ENCODE data around the gene LHX8. TPM values are rescaled to one million over a fixed set of nuclear protein-coding genes. Genes with fewer than 3 reads are reported as not detected.
"Not testable (repeated sequence)": the region's sequence is repeated elsewhere in the genome, so short reads cannot be mapped to it uniquely, and the experiment has no call there.

LHX8 gene
- total and polyA plus RNA-seq, 9 donors = 0.05 to 0.25 (median 0.09) TPM; not detected in 4

DNA sequence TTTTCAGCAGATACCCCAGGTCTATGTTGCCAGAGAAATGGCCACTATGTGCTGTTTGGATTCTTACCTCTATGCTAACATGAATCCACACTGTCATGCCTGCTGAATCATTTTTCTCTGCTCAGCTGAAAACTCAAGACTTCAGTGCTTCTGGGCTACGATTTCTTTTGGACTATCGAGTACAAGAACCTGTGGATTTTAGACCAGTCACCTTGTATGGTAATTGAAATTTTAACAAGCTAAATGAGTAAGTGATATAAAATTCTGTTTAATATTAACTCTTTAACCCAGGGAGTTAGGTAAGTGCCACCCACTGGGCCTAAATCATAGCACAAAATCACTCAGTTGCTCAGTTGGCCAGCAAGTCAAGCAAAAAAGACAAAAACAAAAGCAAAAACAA, 35.8 kb downstream of the LHX8 start:
- WGBS (ENCODE audit: insufficient coverage) = no CpG with 5 or more reads among the region's 2 CpGs
- H3K27ac ChIP-seq (ENCODE audit: low read length) = no peak overlapping the region
- H3K27me3 ChIP-seq (ENCODE audit: control insufficient read depth, insufficient read depth, low read length) = no peaks in the 10 kb centered on the region
- no peaks in the 10 kb centered on the region for H3K36me3 ChIP-seq (ENCODE audit: control insufficient read depth, insufficient read depth, low read length)
- no peak for DNase-seq
- no peak overlapping the region for H3K4me3 ChIP-seq (ENCODE audit: low read length)
- no peaks in the 10 kb centered on the region for H3K9me3 ChIP-seq (replicated peaks; ENCODE audit: control insufficient read depth, low read depth, low read length)
- H3K4me1 ChIP-seq (ENCODE audit: control insufficient read depth, insufficient read depth, low read length) = no peaks in the 10 kb centered on the region

DNA sequence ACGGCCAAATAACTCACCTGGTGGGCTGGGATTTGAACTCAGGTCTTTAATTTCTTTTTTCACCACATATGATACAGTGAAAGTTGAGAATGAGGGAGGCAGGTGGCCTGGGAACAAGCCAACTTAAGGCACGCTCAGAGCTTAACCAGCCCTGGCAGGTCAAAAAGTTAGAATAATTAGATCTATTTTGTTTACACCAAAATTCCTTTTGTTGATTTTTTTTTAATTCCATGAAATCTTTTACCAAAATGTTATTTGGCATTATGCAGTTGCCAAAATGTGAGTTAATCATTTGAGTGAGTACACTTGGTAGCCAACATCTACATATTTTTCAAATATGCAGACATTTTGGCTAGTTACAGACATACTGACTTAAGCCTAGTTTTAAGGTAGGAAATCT, 36.8 kb downstream of the LHX8 start:
- Histone ChIP-seq H3K4me1 (ENCODE audit: control insufficient read depth, insufficient read depth, low read length) (no peaks in the 10 kb centered on the region), H3K36me3 (ENCODE audit: control insufficient read depth, insufficient read depth, low read length) (no peaks in the 10 kb centered on the region), H3K27me3 (ENCODE audit: control insufficient read depth, insufficient read depth, low read length) (no peaks in the 10 kb centered on the region), H3K9me3 (replicated peaks; ENCODE audit: control insufficient read depth, low read depth, low read length) (no peaks in the 10 kb centered on the region), H3K27ac (ENCODE audit: low read length) (no peak overlapping the region), H3K4me3 (ENCODE audit: low read length) (no peak overlapping the region)
- DNase-seq = no peak
- no CpG with 5 or more reads among the region's 2 CpGs for WGBS (ENCODE audit: insufficient coverage)

DNA sequence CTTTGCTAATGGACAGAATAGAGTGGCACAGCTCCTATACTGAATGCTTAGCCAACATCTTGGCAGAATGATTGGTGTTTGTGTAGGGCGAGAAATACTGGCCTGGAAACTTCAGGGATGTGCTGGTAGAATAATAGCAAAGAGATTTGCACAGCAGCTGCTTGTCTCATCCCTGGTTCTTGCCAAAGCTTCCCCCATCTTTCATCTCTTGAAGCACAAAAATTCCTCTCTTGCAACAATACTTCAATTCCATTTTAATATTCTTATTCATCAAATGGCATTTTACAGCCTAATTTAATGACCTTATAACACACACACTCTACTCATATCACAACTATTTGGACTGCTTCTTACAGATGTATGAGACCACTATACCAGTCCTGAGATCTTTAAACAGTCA, 37.7 kb downstream of the LHX8 start:
- H3K27ac ChIP-seq (ENCODE audit: low read length) = peak overlapping the region; percentile 33

DNA sequence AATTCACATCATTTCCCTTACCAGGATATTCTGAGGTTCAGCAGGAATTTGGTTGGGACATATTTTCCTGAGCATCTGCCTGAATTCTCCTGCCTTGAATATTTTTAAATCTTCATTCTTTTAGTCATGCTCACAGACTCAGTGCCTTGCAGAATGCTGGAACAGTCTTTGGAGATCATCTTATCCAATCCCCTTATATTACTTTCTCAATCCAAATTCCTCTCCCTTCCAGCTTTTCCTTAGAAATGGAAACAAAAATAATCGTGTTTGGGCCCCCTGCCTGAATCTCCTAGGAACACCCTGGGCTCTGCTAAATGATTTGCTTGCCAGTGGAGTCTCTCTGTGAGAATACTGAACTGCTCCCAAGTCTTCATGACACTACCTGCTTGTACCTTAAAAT, 38.4 kb downstream of the LHX8 start:
- DNase-seq = peak; percentile 89

More for the DNA sequence above, 37.7 kb downstream of the LHX8 start:
- no peaks in the 10 kb centered on the region for H3K27me3 ChIP-seq (ENCODE audit: control insufficient read depth, insufficient read depth, low read length)
- H3K36me3 ChIP-seq (ENCODE audit: control insufficient read depth, insufficient read depth, low read length) = no peaks in the 10 kb centered on the region
- no peaks in the 10 kb centered on the region for H3K4me1 ChIP-seq (ENCODE audit: control insufficient read depth, insufficient read depth, low read length)
- no peak overlapping the region for H3K4me3 ChIP-seq (ENCODE audit: low read length)
- WGBS (ENCODE audit: insufficient coverage) = no CpG with 5 or more reads among the region's 1 CpG
- no peaks in the 10 kb centered on the region for H3K9me3 ChIP-seq (replicated peaks; ENCODE audit: control insufficient read depth, low read depth, low read length)
- peak; percentile 24 for DNase-seq

DNA sequence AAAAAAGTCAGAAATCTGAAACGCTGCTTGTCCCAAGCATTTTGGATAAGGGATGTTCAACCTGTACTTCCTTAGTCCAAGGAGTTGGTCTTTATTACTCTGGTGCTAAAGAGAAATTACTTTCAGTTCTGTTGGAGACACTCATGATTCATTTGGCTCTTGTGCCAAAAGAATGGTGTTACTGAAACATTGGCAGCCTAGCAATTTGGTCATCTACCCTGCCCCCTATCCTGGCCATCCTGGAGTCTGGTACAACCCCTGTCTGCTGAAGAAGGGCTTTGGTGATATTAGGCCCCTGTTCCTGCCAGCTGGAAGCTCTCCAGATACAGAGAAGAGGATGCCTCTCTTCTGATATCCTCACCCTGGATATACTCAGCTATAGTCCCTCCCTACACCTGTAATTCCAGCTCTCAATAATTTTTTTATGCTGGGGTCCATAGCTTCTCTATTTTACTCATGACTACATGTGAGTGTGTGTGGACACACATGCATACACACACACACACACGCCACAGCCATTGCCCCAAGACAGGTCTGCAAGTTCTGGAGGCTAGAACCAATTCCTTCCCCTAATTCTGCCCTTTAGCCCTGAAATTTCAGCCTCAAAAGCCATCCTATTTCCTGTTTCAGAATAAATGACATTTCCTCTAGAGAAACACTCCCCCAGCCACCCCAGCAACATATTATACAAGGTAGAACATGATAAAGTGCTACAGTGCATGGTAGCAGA, 40.0 kb downstream of the LHX8 start:
- H3K27ac ChIP-seq (ENCODE audit: low read length) = no peak overlapping the region
- H3K4me1 ChIP-seq (ENCODE audit: control insufficient read depth, insufficient read depth, low read length) = no peaks in the 10 kb centered on the region
- no peaks in the 10 kb centered on the region for H3K27me3 ChIP-seq (ENCODE audit: control insufficient read depth, insufficient read depth, low read length)
- H3K4me3 ChIP-seq (ENCODE audit: low read length) = no peak overlapping the region
- WGBS (ENCODE audit: insufficient coverage) = 80% methylated on average over 2 of the region's 2 CpGs
- no peaks in the 10 kb centered on the region for H3K9me3 ChIP-seq (replicated peaks; ENCODE audit: control insufficient read depth, low read depth, low read length)
- DNase-seq = no peak
- no peaks in the 10 kb centered on the region for H3K36me3 ChIP-seq (ENCODE audit: control insufficient read depth, insufficient read depth, low read length)

More for the DNA sequence above, 38.4 kb downstream of the LHX8 start:
- Histone ChIP-seq H3K4me1 (ENCODE audit: control insufficient read depth, insufficient read depth, low read length) (no peaks in the 10 kb centered on the region), H3K27me3 (ENCODE audit: control insufficient read depth, insufficient read depth, low read length) (no peaks in the 10 kb centered on the region), H3K4me3 (ENCODE audit: low read length) (no peak overlapping the region), H3K36me3 (ENCODE audit: control insufficient read depth, insufficient read depth, low read length) (no peaks in the 10 kb centered on the region), H3K27ac (ENCODE audit: low read length) (peak overlapping the region; percentile 3), H3K9me3 (replicated peaks; ENCODE audit: control insufficient read depth, low read depth, low read length) (no peaks in the 10 kb centered on the region)
- WGBS (ENCODE audit: insufficient coverage) = 14% methylated on average over 1 of the region's 1 CpG

DNA sequence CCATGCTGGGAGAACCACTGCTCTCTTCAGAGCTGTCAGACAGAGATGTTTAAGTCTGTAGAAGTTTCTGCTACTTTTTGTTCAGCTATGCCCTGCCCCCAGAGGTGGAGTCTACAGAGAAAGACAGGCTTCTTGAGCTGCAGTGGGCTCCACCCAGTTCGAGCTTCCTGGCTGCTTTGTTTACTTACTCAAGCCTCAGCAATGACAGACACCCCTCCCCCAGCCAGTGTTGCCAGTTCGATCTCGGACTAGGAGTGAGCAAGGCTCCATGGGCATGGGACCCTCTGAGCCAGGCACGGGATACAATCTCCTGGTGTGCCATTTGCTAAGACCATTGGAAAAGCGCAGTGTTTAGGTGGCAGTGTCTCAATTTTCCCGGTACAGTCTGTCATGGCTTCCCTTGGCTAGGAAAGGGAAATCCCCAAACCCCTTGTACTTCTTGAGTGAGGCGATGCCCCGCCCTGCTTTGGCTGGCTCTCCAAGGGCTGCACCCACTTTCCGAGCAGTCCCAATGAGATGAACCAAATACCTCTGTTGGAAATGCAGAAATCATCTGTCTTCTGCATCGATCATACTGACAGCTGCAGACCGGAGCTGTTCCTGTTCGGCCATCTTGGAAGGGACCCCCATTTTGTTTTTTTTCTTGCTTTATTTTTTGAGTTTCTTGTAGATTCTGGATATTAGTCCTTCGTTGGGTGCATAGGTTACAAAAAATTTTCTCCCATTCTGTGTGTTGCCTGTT, 47.2 kb downstream of the LHX8 start:
- H3K27ac ChIP-seq (ENCODE audit: low read length); H3K27me3 ChIP-seq (ENCODE audit: control insufficient read depth, insufficient read depth, low read length); H3K4me3 ChIP-seq (ENCODE audit: low read length); DNase-seq; H3K9me3 ChIP-seq (replicated peaks; ENCODE audit: control insufficient read depth, low read depth, low read length); H3K4me1 ChIP-seq (ENCODE audit: control insufficient read depth, insufficient read depth, low read length); H3K36me3 ChIP-seq (ENCODE audit: control insufficient read depth, insufficient read depth, low read length): not testable (repeated sequence)
- 94% methylated on average over 9 of the region's 13 CpGs for WGBS (ENCODE audit: insufficient coverage)

DNA sequence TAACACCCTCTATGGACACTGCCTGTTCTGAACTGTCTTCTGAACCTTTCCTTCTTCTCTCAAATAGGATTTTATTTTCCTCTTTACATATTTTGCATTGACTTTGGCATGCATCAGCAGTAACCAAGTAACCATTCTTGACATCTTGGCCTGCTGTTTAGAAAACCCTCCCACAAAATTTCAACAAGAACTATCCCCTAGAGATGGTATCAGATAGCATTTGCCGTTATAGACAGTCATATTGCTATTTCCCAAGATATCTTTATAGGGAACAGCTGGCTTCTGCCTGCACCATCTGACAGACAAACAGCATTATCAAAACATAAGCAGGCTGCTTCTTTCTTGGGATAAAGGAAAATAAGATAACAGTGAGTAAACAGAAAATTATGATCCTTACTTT, 54.7 kb downstream of the LHX8 start:
- Histone ChIP-seq H3K9me3 (replicated peaks; ENCODE audit: control insufficient read depth, low read depth, low read length) (no peaks in the 10 kb centered on the region), H3K36me3 (ENCODE audit: control insufficient read depth, insufficient read depth, low read length) (no peaks in the 10 kb centered on the region), H3K4me3 (ENCODE audit: low read length) (no peak overlapping the region), H3K4me1 (ENCODE audit: control insufficient read depth, insufficient read depth, low read length) (no peaks in the 10 kb centered on the region), H3K27me3 (ENCODE audit: control insufficient read depth, insufficient read depth, low read length) (no peaks in the 10 kb centered on the region), H3K27ac (ENCODE audit: low read length) (no peak overlapping the region)
- no CpG with 5 or more reads among the region's 1 CpG for WGBS (ENCODE audit: insufficient coverage)
- DNase-seq = peak; percentile 25

DNA sequence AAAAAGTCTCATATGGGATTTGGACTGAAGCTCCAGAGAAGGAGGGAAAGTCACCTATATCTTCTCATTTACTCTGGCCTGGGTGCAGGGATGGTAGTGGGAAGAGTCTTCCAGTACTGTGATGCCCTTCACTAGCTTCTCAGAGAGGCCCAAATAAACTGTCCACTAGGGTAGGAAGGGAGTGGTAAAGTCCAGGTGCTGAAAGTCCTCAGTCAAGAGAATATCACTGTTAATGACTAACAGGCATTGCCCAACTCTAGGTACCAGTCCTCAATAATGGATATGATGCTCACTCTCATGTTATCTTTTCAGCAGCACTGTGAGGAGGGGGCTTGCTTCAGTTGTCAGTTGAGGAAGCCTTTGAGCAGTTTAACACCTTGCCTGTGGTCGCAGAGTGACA, 64.0 kb downstream of the LHX8 start:
- H3K4me1 ChIP-seq (ENCODE audit: control insufficient read depth, insufficient read depth, low read length) = no peaks in the 10 kb centered on the region
- 46% methylated on average over 1 of the region's 1 CpG for WGBS (ENCODE audit: insufficient coverage)
- no peak overlapping the region for H3K27ac ChIP-seq (ENCODE audit: low read length)
- no peaks in the 10 kb centered on the region for H3K27me3 ChIP-seq (ENCODE audit: control insufficient read depth, insufficient read depth, low read length)
- no peak overlapping the region for H3K4me3 ChIP-seq (ENCODE audit: low read length)
- H3K9me3 ChIP-seq (replicated peaks; ENCODE audit: control insufficient read depth, low read depth, low read length) = no peaks in the 10 kb centered on the region
- H3K36me3 ChIP-seq (ENCODE audit: control insufficient read depth, insufficient read depth, low read length) = no peaks in the 10 kb centered on the region
- no peak for DNase-seq

DNA sequence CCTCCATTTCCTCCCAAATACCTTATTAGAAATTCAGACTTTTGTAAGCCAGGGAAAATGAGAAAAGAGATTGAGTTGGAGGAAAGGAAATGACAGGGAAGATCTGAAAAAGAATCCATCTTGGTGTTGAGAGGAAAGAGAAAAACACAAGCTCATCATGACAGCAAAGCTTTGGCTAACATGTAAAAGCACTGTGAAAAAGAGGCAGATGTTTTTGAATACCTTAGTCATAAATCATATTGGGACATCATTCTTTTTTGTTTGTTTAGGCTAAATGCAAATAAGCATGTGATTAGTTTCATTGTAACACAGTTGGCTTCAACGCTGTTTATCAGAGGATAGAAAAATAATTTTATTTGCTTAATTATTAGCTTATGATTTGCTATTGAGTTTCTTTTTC, 64.6 kb downstream of the LHX8 start:
- Histone ChIP-seq H3K4me3 (ENCODE audit: low read length) (no peak overlapping the region), H3K27ac (ENCODE audit: low read length) (no peak overlapping the region), H3K9me3 (replicated peaks; ENCODE audit: control insufficient read depth, low read depth, low read length) (no peaks in the 10 kb centered on the region), H3K36me3 (ENCODE audit: control insufficient read depth, insufficient read depth, low read length) (no peaks in the 10 kb centered on the region), H3K27me3 (ENCODE audit: control insufficient read depth, insufficient read depth, low read length) (no peaks in the 10 kb centered on the region), H3K4me1 (ENCODE audit: control insufficient read depth, insufficient read depth, low read length) (no peaks in the 10 kb centered on the region)
- WGBS (ENCODE audit: insufficient coverage) = no CpG with 5 or more reads among the region's 1 CpG
- no peak for DNase-seq

DNA sequence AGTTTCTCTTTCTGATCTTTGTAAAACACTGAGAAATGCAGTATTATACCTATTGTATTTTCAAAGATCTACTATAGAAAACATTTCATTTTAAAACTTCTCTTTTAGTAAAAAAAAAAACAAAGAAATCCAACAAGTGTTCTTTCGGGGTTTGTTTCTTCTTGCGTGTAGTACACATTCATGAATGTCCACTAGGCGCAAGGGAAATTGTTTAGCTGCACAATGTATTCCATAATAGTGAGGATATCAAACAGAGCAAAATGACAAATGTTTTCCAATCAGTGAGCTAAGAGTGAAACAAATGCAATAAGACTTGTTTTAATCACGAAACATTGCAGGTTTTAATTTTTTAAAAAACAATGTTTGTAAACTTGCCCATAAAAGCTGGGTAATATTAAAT, 68.6 kb downstream of the LHX8 start:
- no peak overlapping the region for H3K27ac ChIP-seq (ENCODE audit: low read length)
- no peaks in the 10 kb centered on the region for H3K36me3 ChIP-seq (ENCODE audit: control insufficient read depth, insufficient read depth, low read length)
- no peaks in the 10 kb centered on the region for H3K4me1 ChIP-seq (ENCODE audit: control insufficient read depth, insufficient read depth, low read length)
- no peak overlapping the region for H3K4me3 ChIP-seq (ENCODE audit: low read length)
- DNase-seq = no peak
- no peaks in the 10 kb centered on the region for H3K9me3 ChIP-seq (replicated peaks; ENCODE audit: control insufficient read depth, low read depth, low read length)
- WGBS (ENCODE audit: insufficient coverage) = no CpG with 5 or more reads among the region's 4 CpGs
- H3K27me3 ChIP-seq (ENCODE audit: control insufficient read depth, insufficient read depth, low read length) = no peaks in the 10 kb centered on the region
